Gastroesophageal sphincter (tissue), 4 donors: ENCODE data around the gene ATAD3A. TPM values are rescaled to one million over a fixed set of nuclear protein-coding genes. Genes with fewer than 3 reads are reported as not detected.

Source experiments
- ATAC-seq: fragments of 150-250 bp; one replicate; pipeline ENCODE4 v1.9.1; 2016; ENCODE audit warnings: mild to moderate bottlenecking, moderate library complexity
- H3K27ac ChIP-seq, 4 donors: fragments of 200-600 bp; sonication (generic) in 3 of 4; 1 replicate in 3 of 4; 2 replicates in 1 of 4; pipeline ENCODE4 v1.5.1; 2016 to 2019
- H3K27me3 ChIP-seq: fragments of 200-600 bp; sonication (generic); one replicate; pipeline ENCODE4 v1.5.1; 2019
- H3K36me3 ChIP-seq, 2 donors: fragments of 200-600 bp; sonication (generic); one replicate each; pipeline ENCODE4 v1.5.1; 2019; ENCODE audit warnings: control low read depth in 1 of 2
- H3K4me1 ChIP-seq, 3 donors: fragments of 200-600 bp; sonication (generic); 1 replicate in 2 of 3; 2 replicates in 1 of 3; pipeline ENCODE4 v1.5.1; 2016 to 2019; ENCODE audit warnings: control low read depth in 2 of 3
- H3K4me3 ChIP-seq, 2 donors: fragments of 200-600 bp; sonication (generic); one replicate each; pipeline ENCODE4 v1.5.1; 2019; ENCODE audit warnings: mild to moderate bottlenecking in 1 of 2, moderate library complexity in 1 of 2
- H3K9me3 ChIP-seq, 3 donors: fragments of 200-600 bp; sonication (generic); one replicate each; pipeline ENCODE4 v1.5.1; 2017 to 2019; ENCODE audit warnings: control low read depth in 2 of 3
- EP300 ChIP-seq: sonication (generic); formaldehyde crosslinking; IDR thresholded peaks from one replicate; pipeline ENCODE4 v1.6.1; 2017; ENCODE audit warnings: antibody characterized with exemption, mild to moderate bottlenecking
- POLR2A ChIP-seq, 2 donors: fragments of 450-650 bp; IDR thresholded peaks; one replicate each; pipeline ENCODE4 v1.6.1; 2017; ENCODE audit warnings: antibody characterized with exemption in 2 of 2, mild to moderate bottlenecking in 2 of 2, moderate library complexity in 1 of 2
- POLR2AphosphoS5 ChIP-seq: sonication (generic); formaldehyde crosslinking; IDR thresholded peaks from one replicate; pipeline ENCODE4 v1.6.1; 2017; ENCODE audit warnings: antibody characterized with exemption
- WGBS, 2 donors: methylation state at CpG; one replicate each; pipeline ENCODE4 v1.1.5; 2018; ENCODE audit warnings: low coverage in 1 of 2; 5-methylcytosine and 5-hydroxymethylcytosine counted together
- total RNA-seq, 4 donors: library from RNA; depleted of rRNA; stranded (reverse); fragments of >200 nt; gene quantifications; one replicate each; pipeline ENCODE4 v1.1.0, GENCODE V29; 2016
- TF ChIP-seq, protein P1 (sequence below), 4 experiments: fragments of 200-600 bp in 2 of 4; fragments of 450-650 bp in 2 of 4; sonication (generic) in 1 of 4; IDR thresholded peaks; one replicate each; pipeline ENCODE4 v1.5.1; 2017 to 2019; ENCODE audit warnings: antibody characterized with exemption in 4 of 4, mild to moderate bottlenecking in 2 of 4, moderate library complexity in 2 of 4

ATAD3A gene
- total RNA-seq, 4 donors from 2014 or later: 14.9 to 32.9 (median 19.1) TPM

DNA sequence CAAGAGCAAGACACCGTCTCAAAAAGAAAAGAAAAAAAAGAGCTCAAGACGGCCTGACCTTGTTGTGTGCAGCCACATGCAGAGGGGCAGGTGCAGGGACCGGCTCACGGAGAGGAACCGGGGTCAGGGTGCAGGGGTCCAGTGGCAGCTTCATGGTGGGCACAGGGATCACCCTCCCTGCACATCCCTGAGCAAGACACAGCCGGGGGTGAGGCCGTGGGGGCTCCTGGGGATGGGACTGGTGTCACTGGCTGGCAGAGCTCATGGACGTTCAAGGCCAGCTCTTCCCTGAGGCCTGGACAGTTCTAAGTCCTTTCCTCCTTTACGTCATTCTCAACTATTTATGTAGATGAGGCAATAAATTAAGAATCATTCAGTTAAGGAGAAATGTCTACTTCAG, 35.0 kb downstream of the ATAD3A start:
- no peaks in the 10 kb centered on the region for H3K27me3 ChIP-seq
- peaks cover 0 to 28% of the 10 kb centered on the region in 2 donors for H3K36me3 ChIP-seq
- H3K4me1 ChIP-seq: peaks cover 0 to 18% (median 0%) of the 10 kb centered on the region in 3 donors
- no peak for ATAC-seq
- H3K4me3 ChIP-seq: no peak overlapping the region
- H3K9me3 ChIP-seq: no peaks in the 10 kb centered on the region
- H3K27ac ChIP-seq: no peak overlapping the region
- 17 to 85% methylated on average over 1 to 7 of the region's 9 CpGs for WGBS, 2 donors
- TF ChIP-seq POLR2A (IDR thresholded peaks at IDR 0.05): no peak
- no peak for TF ChIP-seq EP300
- TF ChIP-seq, protein P1, sequence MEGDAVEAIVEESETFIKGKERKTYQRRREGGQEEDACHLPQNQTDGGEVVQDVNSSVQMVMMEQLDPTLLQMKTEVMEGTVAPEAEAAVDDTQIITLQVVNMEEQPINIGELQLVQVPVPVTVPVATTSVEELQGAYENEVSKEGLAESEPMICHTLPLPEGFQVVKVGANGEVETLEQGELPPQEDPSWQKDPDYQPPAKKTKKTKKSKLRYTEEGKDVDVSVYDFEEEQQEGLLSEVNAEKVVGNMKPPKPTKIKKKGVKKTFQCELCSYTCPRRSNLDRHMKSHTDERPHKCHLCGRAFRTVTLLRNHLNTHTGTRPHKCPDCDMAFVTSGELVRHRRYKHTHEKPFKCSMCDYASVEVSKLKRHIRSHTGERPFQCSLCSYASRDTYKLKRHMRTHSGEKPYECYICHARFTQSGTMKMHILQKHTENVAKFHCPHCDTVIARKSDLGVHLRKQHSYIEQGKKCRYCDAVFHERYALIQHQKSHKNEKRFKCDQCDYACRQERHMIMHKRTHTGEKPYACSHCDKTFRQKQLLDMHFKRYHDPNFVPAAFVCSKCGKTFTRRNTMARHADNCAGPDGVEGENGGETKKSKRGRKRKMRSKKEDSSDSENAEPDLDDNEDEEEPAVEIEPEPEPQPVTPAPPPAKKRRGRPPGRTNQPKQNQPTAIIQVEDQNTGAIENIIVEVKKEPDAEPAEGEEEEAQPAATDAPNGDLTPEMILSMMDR (IDR thresholded peaks at IDR 0.05): no peak
- no peak for TF ChIP-seq POLR2AphosphoS5

DNA sequence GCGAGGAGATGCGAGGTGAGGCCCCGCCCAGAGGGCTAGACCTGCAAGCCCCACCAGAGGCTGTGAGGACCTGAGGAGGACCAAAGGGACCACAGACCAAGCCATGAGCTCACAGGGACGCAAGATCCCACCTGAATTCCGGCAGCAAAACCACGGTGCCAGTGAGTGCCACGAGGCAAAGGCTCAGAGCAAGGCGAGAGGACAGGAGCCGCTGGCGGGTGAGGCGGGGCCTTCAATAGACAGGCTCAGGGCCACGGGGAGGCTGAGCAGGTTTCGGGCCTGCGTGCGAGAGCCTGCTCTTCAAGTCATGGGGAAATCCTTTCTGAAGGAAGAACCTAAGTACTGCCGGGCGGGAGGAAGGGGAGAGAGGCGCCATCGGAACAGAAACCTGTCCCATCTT, 35.5 kb downstream of the ATAD3A start:
- H3K4me1 ChIP-seq: peaks cover 0 to 18% (median 0%) of the 10 kb centered on the region in 3 donors
- no peak overlapping the region for H3K27ac ChIP-seq
- H3K4me3 ChIP-seq: no peak overlapping the region
- WGBS, 2 donors: 92% methylated on average over 5 of the region's 19 CpGs; no CpG with 5 or more reads in 1 of the 2 donors
- ATAC-seq: no peak
- peaks cover 0 to 23% of the 10 kb centered on the region in 2 donors for H3K36me3 ChIP-seq
- TF ChIP-seq EP300: no peak
- TF ChIP-seq, protein P1 (IDR thresholded peaks at IDR 0.05): no peak
- H3K27me3 ChIP-seq: no peaks in the 10 kb centered on the region
- no peaks in the 10 kb centered on the region for H3K9me3 ChIP-seq

DNA sequence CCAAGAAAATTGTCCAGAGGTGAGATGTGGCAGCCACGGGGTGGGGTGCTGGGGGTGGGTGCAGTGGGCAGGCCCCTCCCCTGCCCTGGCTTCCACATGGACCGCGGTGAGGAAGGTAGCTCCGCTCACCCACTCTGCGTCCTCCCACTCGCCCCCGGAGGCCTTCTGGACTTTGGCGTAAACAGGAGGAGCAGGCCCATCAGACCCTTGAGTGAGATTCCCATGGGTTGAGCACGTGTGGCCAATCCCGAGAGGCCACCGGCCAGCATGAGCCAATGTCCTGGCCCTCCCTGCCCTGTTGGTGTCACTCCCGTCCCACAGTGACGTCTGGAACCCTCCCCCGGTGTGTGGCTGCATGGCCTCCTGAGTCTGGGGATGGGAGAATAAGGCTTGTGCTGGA, 36.6 kb downstream of the ATAD3A start:
- TF ChIP-seq, protein P1 (IDR thresholded peaks at IDR 0.05): no peak
- no peak for TF ChIP-seq POLR2AphosphoS5
- TF ChIP-seq POLR2A (IDR thresholded peaks at IDR 0.05): no peak
- TF ChIP-seq EP300: no peak
- Histone ChIP-seq H3K4me1 (peaks cover 0 to 18% (median 0%) of the 10 kb centered on the region in 3 donors), H3K27me3 (no peaks in the 10 kb centered on the region), H3K4me3 (no peak overlapping the region), H3K36me3 (peaks cover 0 to 12% of the 10 kb centered on the region in 2 donors), H3K9me3 (no peaks in the 10 kb centered on the region), H3K27ac (no peak overlapping the region)
- 90% methylated on average over 7 of the region's 14 CpGs; no CpG with 5 or more reads in 1 of the 2 donors for WGBS, 2 donors
- ATAC-seq: no peak

DNA sequence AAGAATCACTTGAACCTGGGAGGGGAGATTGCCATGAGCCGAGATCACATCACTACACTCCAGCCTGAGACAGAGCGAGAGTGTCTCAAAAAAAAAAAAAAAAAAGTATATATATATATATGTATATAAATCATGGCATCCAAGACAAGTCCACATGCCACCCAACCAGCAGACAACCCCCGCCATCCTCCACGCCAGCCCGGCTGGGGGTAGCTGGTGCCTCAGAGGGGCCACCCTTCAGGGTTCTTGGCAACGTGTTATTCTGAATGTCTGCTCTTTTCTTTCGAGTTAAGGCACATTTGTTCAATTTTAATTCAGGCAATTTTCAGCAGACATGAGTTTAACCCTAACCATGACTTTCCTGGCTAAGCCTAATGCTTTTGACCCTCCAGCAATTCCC, 38.1 kb downstream of the ATAD3A start:
- peaks cover 0 to 13% of the 10 kb centered on the region in 2 donors for H3K36me3 ChIP-seq
- ATAC-seq: no peak

More for the DNA sequence above, 38.1 kb downstream of the ATAD3A start:
- Histone ChIP-seq H3K27ac (peak overlapping the region in 1 of 4 donors; percentile 48), H3K4me3 (no peak overlapping the region), H3K4me1 (peaks cover 0 to 27% (median 5%) of the 10 kb centered on the region in 3 donors), H3K9me3 (no peaks in the 10 kb centered on the region), H3K27me3 (no peaks in the 10 kb centered on the region)
- 72 to 79% methylated on average over 6 to 7 of the region's 7 CpGs for WGBS, 2 donors
- TF ChIP-seq, protein P1 (IDR thresholded peaks at IDR 0.05): no peak
- TF ChIP-seq POLR2AphosphoS5 (no peak), POLR2A (IDR thresholded peaks at IDR 0.05) (no peak), EP300 (no peak)
